Left ventricle myocardium inferior (tissue), 1 donor: ENCODE results near the gene ZNF319. TPM values are rescaled to one million over a fixed set of nuclear protein-coding genes. Genes with fewer than 3 reads are reported as not detected.

ENCODE experiments used
- DNase-seq: peaks from one replicate; pipeline ENCODE4 v3.0.0-alpha.2; 2020
- H3K27ac ChIP-seq: fragments of 200-600 bp; replicated peaks from 2 replicates; pipeline ENCODE4 v1.8.0; 2021
- H3K27me3 ChIP-seq: fragments of 200-600 bp; 2 replicates; pipeline ENCODE4 v1.8.0; 2021; ENCODE audit warnings: low read depth
- H3K36me3 ChIP-seq: fragments of 200-600 bp; 2 replicates; pipeline ENCODE4 v1.8.0; 2021
- H3K4me1 ChIP-seq: fragments of 200-600 bp; 2 replicates; pipeline ENCODE4 v1.8.0; 2021
- H3K4me3 ChIP-seq: fragments of 200-600 bp; 2 replicates; pipeline ENCODE4 v1.8.0; 2021; ENCODE audit warnings: mild to moderate bottlenecking, moderate library complexity
- H3K9me3 ChIP-seq: fragments of 200-600 bp; replicated peaks from 2 replicates; pipeline ENCODE4 v1.8.0; 2021
- intact Hi-C: fragments of 100-400 bp; cut with micrococcal nuclease; formaldehyde crosslinking; loops from one replicate; pipeline ENCODE4 v1.11.0; 2022
- total RNA-seq: library from RNA; stranded (reverse); fragmentation: NEBNext Ultra II Directional; extraction: Animal tissue kit (Norgen Biotek cat#: 25700); gene quantifications from one replicate; pipeline ENCODE4 v1.2.1, GENCODE V29; 2021
- TF ChIP-seq, protein P1 (sequence below): fragments of 200-600 bp; IDR thresholded peaks from 2 replicates; pipeline ENCODE4 v1.8.0; 2021; ENCODE audit warnings: antibody characterized with exemption, mild to moderate bottlenecking, borderline replicate concordance
- donor health status: DM: no; HTN: yes; CAD: no; lungs with severe emphysema.

Gene ZNF319
- total RNA-seq, 1 donor from 2014 or later, result 10.0 TPM

- TF ChIP-seq, protein P1, sequence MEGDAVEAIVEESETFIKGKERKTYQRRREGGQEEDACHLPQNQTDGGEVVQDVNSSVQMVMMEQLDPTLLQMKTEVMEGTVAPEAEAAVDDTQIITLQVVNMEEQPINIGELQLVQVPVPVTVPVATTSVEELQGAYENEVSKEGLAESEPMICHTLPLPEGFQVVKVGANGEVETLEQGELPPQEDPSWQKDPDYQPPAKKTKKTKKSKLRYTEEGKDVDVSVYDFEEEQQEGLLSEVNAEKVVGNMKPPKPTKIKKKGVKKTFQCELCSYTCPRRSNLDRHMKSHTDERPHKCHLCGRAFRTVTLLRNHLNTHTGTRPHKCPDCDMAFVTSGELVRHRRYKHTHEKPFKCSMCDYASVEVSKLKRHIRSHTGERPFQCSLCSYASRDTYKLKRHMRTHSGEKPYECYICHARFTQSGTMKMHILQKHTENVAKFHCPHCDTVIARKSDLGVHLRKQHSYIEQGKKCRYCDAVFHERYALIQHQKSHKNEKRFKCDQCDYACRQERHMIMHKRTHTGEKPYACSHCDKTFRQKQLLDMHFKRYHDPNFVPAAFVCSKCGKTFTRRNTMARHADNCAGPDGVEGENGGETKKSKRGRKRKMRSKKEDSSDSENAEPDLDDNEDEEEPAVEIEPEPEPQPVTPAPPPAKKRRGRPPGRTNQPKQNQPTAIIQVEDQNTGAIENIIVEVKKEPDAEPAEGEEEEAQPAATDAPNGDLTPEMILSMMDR, result no peak
Observed at GRCh38 chr16:58042886-58043515, 42.5 kb upstream of the ZNF319 start.

DNA sequence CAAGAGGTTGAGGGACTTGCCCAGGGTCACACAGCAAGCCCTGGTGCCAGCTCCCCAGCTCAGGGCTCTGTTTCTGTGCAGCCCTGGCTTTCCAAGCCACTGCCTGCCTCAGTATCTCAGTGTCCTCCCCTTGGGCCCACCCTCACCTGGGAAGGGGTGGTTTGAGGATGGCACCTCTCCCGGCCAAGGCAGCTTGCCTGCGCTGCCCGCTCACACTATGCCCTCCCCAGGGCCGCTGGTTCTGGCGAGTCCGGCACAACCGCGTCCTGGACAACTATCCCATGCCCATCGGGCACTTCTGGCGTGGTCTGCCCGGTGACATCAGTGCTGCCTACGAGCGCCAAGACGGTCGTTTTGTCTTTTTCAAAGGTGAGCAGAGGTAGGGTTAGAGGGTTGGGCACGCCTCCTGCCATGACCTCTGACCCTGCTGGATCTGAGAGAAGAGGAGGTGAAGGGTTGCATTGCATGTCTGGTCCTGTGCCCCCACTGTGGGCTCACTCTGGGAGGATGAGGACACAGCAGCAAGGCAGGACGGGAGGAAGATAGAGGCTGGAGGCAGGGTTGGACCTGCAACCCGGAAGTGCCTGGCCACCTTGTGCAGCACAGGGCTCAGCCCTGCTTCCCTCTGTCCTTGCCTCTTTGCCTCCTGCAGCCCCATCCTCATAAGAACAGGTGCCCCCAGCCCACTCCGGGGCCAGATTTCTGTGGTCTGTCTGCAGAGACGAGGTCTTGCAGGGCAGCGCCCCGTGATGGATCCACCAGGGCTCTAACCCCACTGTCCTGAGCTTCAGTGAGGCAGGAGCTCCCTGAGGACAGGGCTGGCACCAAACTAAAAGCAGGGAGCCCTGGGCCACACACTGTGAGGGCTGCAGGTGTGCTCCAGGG lies 41.8 kb upstream of the ZNF319 start:
- Histone ChIP-seq H3K27me3 (no peaks in the 10 kb centered on the region), H3K4me1 (peaks cover 31% of the 10 kb centered on the region), H3K4me3 (no peak overlapping the region), H3K27ac (no peak overlapping the region), H3K36me3 (peaks cover 79% of the 10 kb centered on the region), H3K9me3 (no peaks in the 10 kb centered on the region)
- TF ChIP-seq, protein P1, result no peak
- no peak for DNase-seq
- intact Hi-C loops, result no loop called here

More at GRCh38 chr16:58042886-58043515, 42.5 kb upstream of the ZNF319 start:
- Histone ChIP-seq H3K9me3 (no peaks in the 10 kb centered on the region), H3K4me3 (no peak overlapping the region), H3K4me1 (peaks cover 39% of the 10 kb centered on the region), H3K27ac (no peak overlapping the region), H3K27me3 (no peaks in the 10 kb centered on the region), H3K36me3 (peaks cover 71% of the 10 kb centered on the region)
- no peak for DNase-seq
- intact Hi-C loops, result no loop called here

DNA sequence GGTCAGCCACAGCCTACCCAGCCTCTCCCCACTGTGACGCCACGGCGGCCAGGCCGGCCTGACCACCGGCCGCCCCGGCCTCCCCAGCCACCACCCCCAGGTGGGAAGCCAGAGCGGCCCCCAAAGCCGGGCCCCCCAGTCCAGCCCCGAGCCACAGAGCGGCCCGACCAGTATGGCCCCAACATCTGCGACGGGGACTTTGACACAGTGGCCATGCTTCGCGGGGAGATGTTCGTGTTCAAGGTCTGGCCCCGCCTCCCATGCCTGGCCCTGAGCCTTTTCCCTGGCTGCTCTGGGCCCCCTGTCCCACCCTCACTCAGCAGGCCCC lies 41.1 kb upstream of the ZNF319 start:
- no peak overlapping the region for H3K27ac ChIP-seq
- no peaks in the 10 kb centered on the region for H3K9me3 ChIP-seq
- peaks cover 80% of the 10 kb centered on the region for H3K36me3 ChIP-seq
- H3K4me3 ChIP-seq, result no peak overlapping the region
- no peaks in the 10 kb centered on the region for H3K27me3 ChIP-seq
- no peak for DNase-seq
- TF ChIP-seq, protein P1, result no peak
- H3K4me1 ChIP-seq, result peaks cover 26% of the 10 kb centered on the region
- intact Hi-C loops, result no loop called here

DNA sequence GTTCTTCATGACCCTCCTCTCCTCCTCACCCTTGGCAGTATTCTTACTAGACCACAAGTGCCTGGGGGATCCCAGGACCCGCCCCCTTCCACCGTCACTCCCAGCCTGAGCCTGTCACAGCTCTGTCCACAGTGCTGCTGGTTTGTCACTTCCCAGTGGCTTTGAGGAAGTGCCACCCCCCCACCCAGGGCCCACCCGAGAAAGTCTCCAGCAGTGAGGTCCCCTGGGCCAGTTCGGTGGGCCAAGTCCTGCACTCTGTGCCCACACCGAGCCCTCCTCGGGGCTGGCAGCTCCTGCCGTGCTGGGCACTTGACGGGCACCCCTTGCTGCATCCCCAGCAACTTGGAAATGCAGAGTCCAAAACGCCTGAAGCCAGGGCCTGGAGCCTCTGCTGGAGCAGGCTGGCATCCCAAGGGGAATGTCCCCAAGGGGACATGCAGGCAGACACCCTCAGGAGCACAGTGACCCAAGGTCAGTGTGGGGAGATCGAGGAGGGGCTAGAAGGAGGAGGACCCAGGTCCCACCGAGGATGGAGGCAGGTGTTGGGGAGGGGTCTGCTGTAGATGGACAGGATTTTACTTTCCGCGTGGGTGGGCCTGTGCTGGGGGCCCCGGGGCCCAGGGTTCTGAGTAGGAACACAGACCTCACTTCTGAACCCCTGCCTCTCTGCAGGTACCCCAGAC lies 40.6 kb upstream of the ZNF319 start:
- Histone ChIP-seq H3K36me3 (peaks cover 80% of the 10 kb centered on the region), H3K27ac (no peak overlapping the region), H3K4me1 (peaks cover 26% of the 10 kb centered on the region), H3K4me3 (no peak overlapping the region), H3K27me3 (no peaks in the 10 kb centered on the region), H3K9me3 (no peaks in the 10 kb centered on the region)
- TF ChIP-seq, protein P1, result no peak
- DNase-seq, result no peak
- intact Hi-C loops, result no loop called here

- Histone ChIP-seq H3K36me3 (peaks cover 80% of the 10 kb centered on the region), H3K4me1 (peaks cover 26% of the 10 kb centered on the region)
- DNase-seq, result no peak
Observed at GRCh38 chr16:58040496-58040846, 40.0 kb upstream of the ZNF319 start.

More at GRCh38 chr16:58040496-58040846, 40.0 kb upstream of the ZNF319 start:
- intact Hi-C loops, result no loop called here
- H3K9me3 ChIP-seq, result no peaks in the 10 kb centered on the region
- no peaks in the 10 kb centered on the region for H3K27me3 ChIP-seq
- TF ChIP-seq, protein P1, result no peak
- no peak overlapping the region for H3K27ac ChIP-seq
- H3K4me3 ChIP-seq, result no peak overlapping the region
